Fibroblast of mammary gland (primary cell): ENCODE measurements around the gene PLLP.
A peak's percentile ranks its signal among the peaks of the same experiment; 100 is the strongest.

Source experiments
- DNase-seq: peaks from one replicate; pipeline ENCODE4 v3.0.0-alpha.2; 2010; ENCODE audit warnings: low read depth
- H3K4me3 ChIP-seq: 2 replicates; pipeline ENCODE4 v1.5.1; 2011; ENCODE audit warnings: low read depth, mild to moderate bottlenecking, low read length, moderate library complexity; ENCODE audit not compliant: control insufficient read depth
- CTCF ChIP-seq: conservative IDR thresholded peaks from 2 replicates; pipeline ENCODE4 v1.5.1; 2011; ENCODE audit warnings: low read depth, low read length, inconsistent platforms; ENCODE audit not compliant: control insufficient read depth, insufficient read depth

The PLLP gene

GRCh38 chr16:57255686-57256415 is 28.6 kb downstream of the PLLP start:
- no peak for DNase-seq
- TF ChIP-seq CTCF, result no peak
- H3K4me3 ChIP-seq, result no peak overlapping the region

GRCh38 chr16:57253466-57253865 is 31.0 kb downstream of the PLLP start:
- TF ChIP-seq CTCF, result no peak
- H3K4me3 ChIP-seq, result no peak overlapping the region
- peak; percentile 41 for DNase-seq

- DNase-seq, result no peak
- TF ChIP-seq CTCF, result no peak
- no peak overlapping the region for H3K4me3 ChIP-seq
Observed at GRCh38 chr16:57252148-57252721, 32.2 kb downstream of the PLLP start.

GRCh38 chr16:57251352-57251751 is 33.1 kb downstream of the PLLP start:
- DNase-seq, result no peak
- TF ChIP-seq CTCF, result no peak
- no peak overlapping the region for H3K4me3 ChIP-seq

GRCh38 chr16:57245472-57246113 is 38.9 kb downstream of the PLLP start:
- peak overlapping the region; percentile 70 for H3K4me3 ChIP-seq
- TF ChIP-seq CTCF, result no peak
- peak; percentile 15 for DNase-seq

GRCh38 chr16:57244767-57245471 is 39.6 kb downstream of the PLLP start, which contains the start of gene ARL2BP:
ARL2BP (plus strand) TSS chr16:57245259; CDS start chr16:57245368, 109 bp downstream.
- DNase-seq, result peak; percentile 95
- H3K4me3 ChIP-seq, result peak within 1 kb of the TSS; percentile 70
- TF ChIP-seq CTCF, result no peak
